KBM-7 (cell line): ENCODE data around the gene MPP2.
A peak's percentile ranks its signal among the peaks of the same experiment; 100 is the strongest.
"Not testable (repeated sequence)": the region's sequence is repeated elsewhere in the genome, so short reads cannot be mapped to it uniquely, and the experiment has no call there.

ENCODE experiments used
- DNase-seq: peaks from one replicate; pipeline ENCODE4 v3.0.0-alpha.2; 2015
- in situ Hi-C: fragments of 300-500 bp; cut with MboI; formaldehyde crosslinking; loops from 2 replicates; pipeline ENCODE4 v1.14.3; 2020; ENCODE audit warnings: low sequenced_read_pairs, low pct_unique_long_range_greater_than_20kb, mixed read lengths

MPP2 gene

GRCh38 chr17:43907425-43907981 lies at the start of gene MPP2:
MPP2 (minus strand) TSS chr17:43907536; CDS start chr17:43904460, 3,076 bp downstream.
- in situ Hi-C loops, result no loop called here
- DNase-seq, result peak; percentile 85

GRCh38 chr17:43956222-43956621 lies 48.9 kb upstream of the MPP2 start:
- in situ Hi-C loops, result no loop called here

GRCh38 chr17:43953746-43954145 lies 46.4 kb upstream of the MPP2 start, which contains the start of gene PYY:
PYY (minus strand) TSS chr17:43953940; CDS start chr17:43953483, 457 bp downstream.
- in situ Hi-C loops, result no loop called here

More at GRCh38 chr17:43956222-43956621, 48.9 kb upstream of the MPP2 start:
- DNase-seq, result no peak

GRCh38 chr17:43952724-43953666 lies 45.7 kb upstream of the MPP2 start:
- no peak for DNase-seq
- in situ Hi-C loops, result no loop called here

More at GRCh38 chr17:43953746-43954145, 46.4 kb upstream of the MPP2 start, which contains the start of gene PYY:
- DNase-seq, result no peak

GRCh38 chr17:43952351-43952723 lies 45.0 kb upstream of the MPP2 start:
- in situ Hi-C loops, result no loop called here
- DNase-seq, result no peak

- in situ Hi-C loops, result no loop called here
- no peak for DNase-seq
Observed at GRCh38 chr17:43951750-43952149, 44.4 kb upstream of the MPP2 start.

GRCh38 chr17:43950554-43950953 lies 43.2 kb upstream of the MPP2 start:
- in situ Hi-C loops, result no loop called here
- DNase-seq, result no peak

GRCh38 chr17:43949781-43950180 lies 42.4 kb upstream of the MPP2 start:
- DNase-seq, result peak; percentile 28
- in situ Hi-C loops, result no loop called here

- no peak for DNase-seq
- in situ Hi-C loops, result no loop called here
Observed at GRCh38 chr17:43946781-43947180, 39.4 kb upstream of the MPP2 start.

- DNase-seq, result no peak
- in situ Hi-C loops, result no loop called here
Observed at GRCh38 chr17:43945074-43945829, 37.9 kb upstream of the MPP2 start.

GRCh38 chr17:43942051-43942685 lies 34.8 kb upstream of the MPP2 start, which contains the start of gene PPY:
PPY (minus strand) TSS chr17:43942476; CDS start chr17:43941654, 822 bp downstream.
- DNase-seq, result no peak
- in situ Hi-C loops, result no loop called here

GRCh38 chr17:43940630-43941029 lies 33.3 kb upstream of the MPP2 start:
- peak; percentile 60 for DNase-seq

GRCh38 chr17:43939886-43940285 lies 32.5 kb upstream of the MPP2 start:
- DNase-seq, result no peak
- in situ Hi-C loops, result no loop called here

More at GRCh38 chr17:43940630-43941029, 33.3 kb upstream of the MPP2 start:
- in situ Hi-C loops, result no loop called here

GRCh38 chr17:43939452-43939851 lies 32.1 kb upstream of the MPP2 start:
- in situ Hi-C loops, DNase-seq: not testable (repeated sequence)

GRCh38 chr17:43938838-43939182 lies 31.5 kb upstream of the MPP2 start:
- DNase-seq, result peak; percentile 15
- in situ Hi-C loops, result no loop called here

GRCh38 chr17:43936434-43936833 lies 29.1 kb upstream of the MPP2 start:
- in situ Hi-C loops, result no loop called here
- no peak for DNase-seq

- in situ Hi-C loops, result no loop called here
Observed at GRCh38 chr17:43935926-43936261, 28.6 kb upstream of the MPP2 start.

GRCh38 chr17:43935204-43935925 lies 28.0 kb upstream of the MPP2 start:
- DNase-seq, result no peak
- in situ Hi-C loops, result no loop called here

More at GRCh38 chr17:43935926-43936261, 28.6 kb upstream of the MPP2 start:
- DNase-seq, result no peak

- in situ Hi-C loops, result no loop called here
- no peak for DNase-seq
Observed at GRCh38 chr17:43932923-43933322, 25.6 kb upstream of the MPP2 start.
